ENCODE data around the gene MIA3. TPM values are rescaled to one million over a fixed set of nuclear protein-coding genes. Genes with fewer than 3 reads are reported as not detected.

Gene MIA3
- total and polyA plus RNA-seq, 9 of the 15 experiments (the other 6 are each of a cell fraction or from before 2014, with no cell fraction given) = 21.6 to 89.4 (median 40.8) TPM

DNA sequence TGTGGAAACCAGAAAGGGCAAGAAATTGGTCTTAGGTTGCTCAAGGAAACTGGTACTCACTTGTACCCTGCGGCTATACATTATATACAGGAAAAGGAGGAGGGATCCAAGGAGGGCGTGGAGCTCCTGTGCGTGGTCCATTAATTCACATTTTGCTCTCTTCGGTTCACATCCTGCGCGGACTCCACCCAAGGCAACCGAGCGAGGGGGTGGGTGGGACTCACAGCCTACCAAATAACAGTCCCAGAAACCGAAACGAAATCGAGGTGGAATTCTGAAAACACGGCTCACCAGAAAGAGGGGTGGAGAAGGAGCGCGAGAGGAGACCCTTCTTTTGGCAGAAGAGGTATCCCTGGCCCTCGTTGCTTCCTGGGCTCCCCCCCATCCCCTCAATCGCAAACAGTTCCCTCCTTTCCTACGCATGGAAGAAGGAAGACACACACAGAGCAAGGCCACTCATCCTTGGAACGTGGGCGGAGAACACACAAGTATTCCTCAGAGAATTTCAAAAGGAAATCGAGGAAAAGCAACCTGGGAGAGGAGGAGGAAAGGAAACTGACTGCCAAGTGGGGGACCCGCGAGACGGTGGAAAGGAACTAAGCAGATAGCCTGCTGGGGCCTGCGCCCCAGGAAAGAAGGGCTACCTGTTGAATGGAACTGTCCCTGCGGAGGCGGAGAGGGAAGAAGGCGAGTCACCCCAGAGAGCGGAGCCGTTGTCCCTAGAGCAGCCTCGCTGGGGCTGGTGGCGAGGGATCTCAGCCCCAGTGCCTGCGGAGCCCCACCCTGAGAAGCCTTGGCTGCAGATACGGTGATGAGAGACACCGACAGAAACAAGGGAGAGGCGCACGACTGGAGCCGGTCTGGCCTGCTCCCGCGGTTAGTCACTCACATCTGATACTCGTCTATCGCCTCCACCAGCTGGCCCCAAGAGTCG is 93.7 kb downstream of the MIA3 start (continued):
- TF ChIP-seq NR2C2 (CRISPR knock-in tag; IDR thresholded peaks at IDR 0.05) (peak; percentile 57; the same call in 1 of the 2 replicates), NR2C2 (tag; IDR thresholded peaks at IDR 0.05) (no peak), ZBTB1 (CRISPR knock-in tag; IDR thresholded peaks at IDR 0.05; ENCODE audit: borderline replicate concordance, low read depth) (peak; percentile 93; the same call in 1 of the 2 replicates), RBM15 (IDR thresholded peaks at IDR 0.05; ENCODE audit: insufficient read depth, low read length) (no peak), TCF7 (IDR thresholded peaks at IDR 0.05; ENCODE audit: borderline replicate concordance) (peak; percentile 69; the same call in 1 of the 2 replicates), DPF2 (IDR thresholded peaks at IDR 0.05) (peak; percentile 79), HDAC3 (IDR thresholded peaks at IDR 0.05; ENCODE audit: borderline replicate concordance, partially characterized antibody) (peak; percentile 65), ERF (CRISPR knock-in tag; IDR thresholded peaks at IDR 0.05) (0 out of 2 replicates have a peak, but pooled peaks have one; percentile 32), TBP (optimal IDR thresholded peaks at IDR 0.05; ENCODE audit: low read depth, low read length) (peak; percentile 45), ZNF41 (CRISPR knock-in tag; conservative IDR thresholded peaks at IDR 0.05) (peak; percentile 99), ARID1B (IDR thresholded peaks at IDR 0.05) (peak; percentile 93), TAF1 (IDR thresholded peaks at IDR 0.05; ENCODE audit: control insufficient read depth, extremely low read depth, insufficient read depth, low read length, severe bottlenecking) (peak; percentile 61)
- TF ChIP-seq, protein P1, sequence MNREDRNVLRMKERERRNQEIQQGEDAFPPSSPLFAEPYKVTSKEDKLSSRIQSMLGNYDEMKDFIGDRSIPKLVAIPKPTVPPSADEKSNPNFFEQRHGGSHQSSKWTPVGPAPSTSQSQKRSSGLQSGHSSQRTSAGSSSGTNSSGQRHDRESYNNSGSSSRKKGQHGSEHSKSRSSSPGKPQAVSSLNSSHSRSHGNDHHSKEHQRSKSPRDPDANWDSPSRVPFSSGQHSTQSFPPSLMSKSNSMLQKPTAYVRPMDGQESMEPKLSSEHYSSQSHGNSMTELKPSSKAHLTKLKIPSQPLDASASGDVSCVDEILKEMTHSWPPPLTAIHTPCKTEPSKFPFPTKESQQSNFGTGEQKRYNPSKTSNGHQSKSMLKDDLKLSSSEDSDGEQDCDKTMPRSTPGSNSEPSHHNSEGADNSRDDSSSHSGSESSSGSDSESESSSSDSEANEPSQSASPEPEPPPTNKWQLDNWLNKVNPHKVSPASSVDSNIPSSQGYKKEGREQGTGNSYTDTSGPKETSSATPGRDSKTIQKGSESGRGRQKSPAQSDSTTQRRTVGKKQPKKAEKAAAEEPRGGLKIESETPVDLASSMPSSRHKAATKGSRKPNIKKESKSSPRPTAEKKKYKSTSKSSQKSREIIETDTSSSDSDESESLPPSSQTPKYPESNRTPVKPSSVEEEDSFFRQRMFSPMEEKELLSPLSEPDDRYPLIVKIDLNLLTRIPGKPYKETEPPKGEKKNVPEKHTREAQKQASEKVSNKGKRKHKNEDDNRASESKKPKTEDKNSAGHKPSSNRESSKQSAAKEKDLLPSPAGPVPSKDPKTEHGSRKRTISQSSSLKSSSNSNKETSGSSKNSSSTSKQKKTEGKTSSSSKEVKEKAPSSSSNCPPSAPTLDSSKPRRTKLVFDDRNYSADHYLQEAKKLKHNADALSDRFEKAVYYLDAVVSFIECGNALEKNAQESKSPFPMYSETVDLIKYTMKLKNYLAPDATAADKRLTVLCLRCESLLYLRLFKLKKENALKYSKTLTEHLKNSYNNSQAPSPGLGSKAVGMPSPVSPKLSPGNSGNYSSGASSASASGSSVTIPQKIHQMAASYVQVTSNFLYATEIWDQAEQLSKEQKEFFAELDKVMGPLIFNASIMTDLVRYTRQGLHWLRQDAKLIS (CRISPR knock-in tag; IDR thresholded peaks at IDR 0.05) = 0 out of 2 replicates have a peak, but pooled peaks have one; percentile 56
- TF ChIP-seq, protein P2, sequence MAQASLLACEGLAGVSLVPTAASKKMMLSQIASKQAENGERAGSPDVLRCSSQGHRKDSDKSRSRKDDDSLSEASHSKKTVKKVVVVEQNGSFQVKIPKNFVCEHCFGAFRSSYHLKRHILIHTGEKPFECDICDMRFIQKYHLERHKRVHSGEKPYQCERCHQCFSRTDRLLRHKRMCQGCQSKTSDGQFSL (CRISPR knock-in tag; IDR thresholded peaks at IDR 0.05) = peak; percentile 86; the same call in 1 of the 2 replicates
- TF ChIP-seq, protein P2 (tag; IDR thresholded peaks at IDR 0.05) = no peak
- TF ChIP-seq, protein P3, sequence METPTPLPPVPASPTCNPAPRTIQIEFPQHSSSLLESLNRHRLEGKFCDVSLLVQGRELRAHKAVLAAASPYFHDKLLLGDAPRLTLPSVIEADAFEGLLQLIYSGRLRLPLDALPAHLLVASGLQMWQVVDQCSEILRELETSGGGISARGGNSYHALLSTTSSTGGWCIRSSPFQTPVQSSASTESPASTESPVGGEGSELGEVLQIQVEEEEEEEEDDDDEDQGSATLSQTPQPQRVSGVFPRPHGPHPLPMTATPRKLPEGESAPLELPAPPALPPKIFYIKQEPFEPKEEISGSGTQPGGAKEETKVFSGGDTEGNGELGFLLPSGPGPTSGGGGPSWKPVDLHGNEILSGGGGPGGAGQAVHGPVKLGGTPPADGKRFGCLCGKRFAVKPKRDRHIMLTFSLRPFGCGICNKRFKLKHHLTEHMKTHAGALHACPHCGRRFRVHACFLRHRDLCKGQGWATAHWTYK (CRISPR knock-in tag; IDR thresholded peaks at IDR 0.05) = peak; percentile 70; the same call in 1 of the 2 replicates
- TF ChIP-seq, protein P4, sequence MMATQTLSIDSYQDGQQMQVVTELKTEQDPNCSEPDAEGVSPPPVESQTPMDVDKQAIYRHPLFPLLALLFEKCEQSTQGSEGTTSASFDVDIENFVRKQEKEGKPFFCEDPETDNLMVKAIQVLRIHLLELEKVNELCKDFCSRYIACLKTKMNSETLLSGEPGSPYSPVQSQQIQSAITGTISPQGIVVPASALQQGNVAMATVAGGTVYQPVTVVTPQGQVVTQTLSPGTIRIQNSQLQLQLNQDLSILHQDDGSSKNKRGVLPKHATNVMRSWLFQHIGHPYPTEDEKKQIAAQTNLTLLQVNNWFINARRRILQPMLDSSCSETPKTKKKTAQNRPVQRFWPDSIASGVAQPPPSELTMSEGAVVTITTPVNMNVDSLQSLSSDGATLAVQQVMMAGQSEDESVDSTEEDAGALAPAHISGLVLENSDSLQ (IDR thresholded peaks at IDR 0.05) = peak; percentile 67
- TF ChIP-seq, protein P5, sequence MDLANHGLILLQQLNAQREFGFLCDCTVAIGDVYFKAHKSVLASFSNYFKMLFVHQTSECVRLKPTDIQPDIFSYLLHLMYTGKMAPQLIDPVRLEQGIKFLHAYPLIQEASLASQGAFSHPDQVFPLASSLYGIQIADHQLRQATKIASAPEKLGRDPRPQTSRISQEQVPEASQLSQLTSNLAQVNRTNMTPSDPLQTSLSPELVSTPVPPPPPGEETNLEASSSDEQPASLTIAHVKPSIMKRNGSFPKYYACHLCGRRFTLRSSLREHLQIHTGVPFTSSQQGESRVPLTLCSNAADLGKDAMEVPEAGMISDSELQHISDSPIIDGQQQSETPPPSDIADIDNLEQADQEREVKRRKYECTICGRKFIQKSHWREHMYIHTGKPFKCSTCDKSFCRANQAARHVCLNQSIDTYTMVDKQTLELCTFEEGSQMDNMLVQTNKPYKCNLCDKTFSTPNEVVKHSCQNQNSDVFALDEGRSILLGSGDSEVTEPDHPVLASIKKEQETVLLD (IDR thresholded peaks at IDR 0.05) = peak; percentile 43; the same call in 1 of the 2 replicates
